Keratinocyte (primary cell): ENCODE results near the gene ZC2HC1B. TPM values are rescaled to one million over a fixed set of nuclear protein-coding genes. Genes with fewer than 3 reads are reported as not detected.

Source experiments
- DNase-seq: peaks from one replicate; pipeline ENCODE4 v3.0.0-alpha.2; 2011; ENCODE audit warnings: low read depth, missing footprints, low spot score
- FAIRE-seq: peaks from 2 replicates; lab custom pipeline; 2011; peaks lifted over from hg19 to GRCh38; lab: Jason Lieb, UNC
- H2AFZ ChIP-seq: 2 replicates; pipeline ENCODE4 v1.6.0; 2012; ENCODE audit warnings: low read length, control low read depth, inconsistent platforms; ENCODE audit not compliant: control insufficient read depth
- H3K27ac ChIP-seq: 2 replicates; pipeline ENCODE4 v1.5.1; 2011; ENCODE audit warnings: low read length; ENCODE audit not compliant: control insufficient read depth, insufficient read depth
- H3K27me3 ChIP-seq: 3 replicates; pipeline ENCODE4 v1.6.0; 2011; ENCODE audit warnings: low read length; ENCODE audit not compliant: control insufficient read depth, insufficient read depth; ENCODE audit errors: extremely low read depth
- H3K36me3 ChIP-seq, 2 experiments: 2 replicates in 1 of 2; 3 replicates in 1 of 2; pipeline ENCODE4 v1.5.1; 2011; ENCODE audit warnings: low read length in 2 of 2, mild to moderate bottlenecking in 1 of 2; ENCODE audit not compliant: control insufficient read depth in 2 of 2, insufficient read depth in 2 of 2; ENCODE audit errors: extremely low read depth in 1 of 2
- H3K4me1 ChIP-seq: 3 replicates; pipeline ENCODE4 v1.5.1; 2011; ENCODE audit warnings: low read length; ENCODE audit not compliant: control insufficient read depth, insufficient read depth; ENCODE audit errors: extremely low read depth
- H3K4me2 ChIP-seq: 3 replicates; pipeline ENCODE4 v1.6.0; 2011; ENCODE audit warnings: low read depth, low read length; ENCODE audit not compliant: control insufficient read depth, insufficient read depth; ENCODE audit errors: extremely low read depth
- H3K4me3 ChIP-seq, 3 experiments: fragments of 200-600 bp in 1 of 3; sonication (generic) in 1 of 3; 2 replicates in 2 of 3; 3 replicates in 1 of 3; pipeline ENCODE4 v1.5.1; 2011 to 2016; ENCODE audit warnings: low read length in 3 of 3, mild to moderate bottlenecking in 3 of 3, control low read depth in 2 of 3, inconsistent platforms in 1 of 3, low read depth in 1 of 3, mixed read lengths in 1 of 3, mixed run types in 1 of 3, moderate library complexity in 1 of 3; ENCODE audit not compliant: control insufficient read depth in 2 of 3, insufficient read depth in 2 of 3; ENCODE audit errors: extremely low read depth in 1 of 3
- H3K79me2 ChIP-seq: 2 replicates; pipeline ENCODE4 v1.6.0; 2012; ENCODE audit warnings: low read length; ENCODE audit not compliant: control insufficient read depth, insufficient read depth
- H3K9ac ChIP-seq: 3 replicates; pipeline ENCODE4 v1.6.0; 2011; ENCODE audit warnings: low read length; ENCODE audit not compliant: control insufficient read depth, insufficient read depth; ENCODE audit errors: extremely low read depth
- H3K9me1 ChIP-seq: 3 replicates; pipeline ENCODE4 v1.6.0; 2011; ENCODE audit warnings: low read length; ENCODE audit not compliant: control insufficient read depth, insufficient read depth; ENCODE audit errors: extremely low read depth
- H3K9me3 ChIP-seq: 2 replicates; pipeline ENCODE4 v1.5.1; 2012; ENCODE audit warnings: low read depth, low read length; ENCODE audit not compliant: control insufficient read depth
- H4K20me1 ChIP-seq: 3 replicates; pipeline ENCODE4 v1.6.0; 2011; ENCODE audit warnings: low read length; ENCODE audit not compliant: control insufficient read depth, insufficient read depth; ENCODE audit errors: extremely low read depth
- EZH2 ChIP-seq: IDR thresholded peaks from one replicate; pipeline ENCODE4 v1.6.1; 2012; ENCODE audit warnings: inconsistent platforms, mild to moderate bottlenecking, low read length, moderate library complexity
- dilution Hi-C: fragments of 300-500 bp; cut with MboI; formaldehyde crosslinking; loops from one replicate; pipeline ENCODE4 v1.7.0; 2020; ENCODE audit warnings: low sequenced_read_pairs; ENCODE audit not compliant: extremely low pct_ligation_motif_present
- polyA plus RNA-seq, 5 experiments: library from polyadenylated mRNA; depleted of rRNA in 3 of 5; stranded (reverse) in 3 of 5; stranded (forward) in 1 of 5; unstranded in 1 of 5; fragments of >200 nt; gene quantifications; 1 replicate in 1 of 5; 2 replicates in 3 of 5; 3 replicates in 1 of 5; pipeline versions ENCODE4 v1.2.1 to v1.2.3, GENCODE V29; 2011 to 2012; ENCODE audit warnings: missing spikeins in 2 of 5, low read depth in 1 of 5, low replicate concordance in 1 of 5
- TF ChIP-seq, protein P1 (sequence below), 3 experiments: IDR thresholded peaks in 1 of 3; conservative IDR thresholded peaks in 1 of 3; optimal IDR thresholded peaks in 1 of 3; 2 replicates in 2 of 3; 3 replicates in 1 of 3; pipeline versions ENCODE3 to v1.5.1; 2011; ENCODE audit warnings: low read length in 3 of 3, mild to moderate bottlenecking in 3 of 3, moderate library complexity in 2 of 3, control low read depth in 1 of 3, inconsistent platforms in 1 of 3; ENCODE audit not compliant: insufficient read depth in 2 of 3; ENCODE audit errors: extremely low read depth in 1 of 3

Gene ZC2HC1B
- polyA plus RNA-seq, 1 donor (not counting 4 experiments of a cell fraction or from before 2014, with no cell fraction given): not detected

DNA sequence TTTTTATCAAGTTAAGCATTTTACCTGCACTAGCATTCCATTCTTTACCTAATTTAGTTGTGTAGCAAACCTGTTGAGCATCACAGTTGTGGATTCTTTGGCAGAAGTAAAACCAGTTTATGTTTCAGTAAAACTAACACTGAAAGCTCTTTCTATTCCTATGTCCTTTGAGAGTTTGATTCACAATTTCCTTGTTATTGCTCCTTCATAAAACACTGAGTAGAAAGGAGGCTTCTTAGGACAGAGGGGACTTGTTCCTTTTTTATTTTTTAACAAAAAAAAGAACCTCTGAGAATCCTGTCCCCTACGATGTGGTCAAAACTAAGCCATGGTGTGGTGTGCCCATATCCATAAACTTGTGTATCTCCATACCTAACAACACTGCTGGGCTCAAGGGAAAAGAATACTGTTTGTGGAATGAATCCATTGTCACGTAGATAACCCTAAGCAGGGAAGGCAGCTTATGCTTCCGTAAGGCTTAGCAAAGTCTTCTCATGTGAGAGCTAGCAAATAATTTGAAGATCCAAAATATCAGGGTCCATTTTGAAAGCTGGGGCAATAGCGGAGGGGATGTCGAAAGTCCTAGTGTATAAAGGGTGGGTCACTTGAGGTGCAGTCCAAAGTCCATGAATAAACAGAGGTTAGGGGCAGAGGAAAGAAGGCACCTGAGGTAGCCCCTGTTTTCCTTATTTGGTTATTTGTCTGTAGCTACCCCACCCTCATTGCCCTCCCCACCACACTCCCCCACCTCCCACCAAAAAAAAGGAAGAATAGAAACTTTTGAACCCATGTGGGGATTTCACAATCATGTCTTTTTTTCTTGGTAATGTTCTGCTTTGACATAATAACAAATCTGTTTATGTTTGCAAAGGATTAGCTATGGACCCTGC lies 72.7 kb downstream of the ZC2HC1B start:
- Histone ChIP-seq H3K4me3 (no peak overlapping the region), H3K79me2 (no peaks in the 10 kb centered on the region), H3K4me1 (no peaks in the 10 kb centered on the region), H3K9me1 (no peaks in the 10 kb centered on the region), H3K27me3 (no peaks in the 10 kb centered on the region), H3K27ac (no peak overlapping the region), H3K4me2 (no peak overlapping the region), H2AFZ (no peak overlapping the region), H4K20me1 (no peaks in the 10 kb centered on the region), H3K9ac (no peak overlapping the region), H3K9me3 (no peaks in the 10 kb centered on the region), H3K36me3 (no peaks in the 10 kb centered on the region)
- DNase-seq: no peak
- TF ChIP-seq, protein P1, sequence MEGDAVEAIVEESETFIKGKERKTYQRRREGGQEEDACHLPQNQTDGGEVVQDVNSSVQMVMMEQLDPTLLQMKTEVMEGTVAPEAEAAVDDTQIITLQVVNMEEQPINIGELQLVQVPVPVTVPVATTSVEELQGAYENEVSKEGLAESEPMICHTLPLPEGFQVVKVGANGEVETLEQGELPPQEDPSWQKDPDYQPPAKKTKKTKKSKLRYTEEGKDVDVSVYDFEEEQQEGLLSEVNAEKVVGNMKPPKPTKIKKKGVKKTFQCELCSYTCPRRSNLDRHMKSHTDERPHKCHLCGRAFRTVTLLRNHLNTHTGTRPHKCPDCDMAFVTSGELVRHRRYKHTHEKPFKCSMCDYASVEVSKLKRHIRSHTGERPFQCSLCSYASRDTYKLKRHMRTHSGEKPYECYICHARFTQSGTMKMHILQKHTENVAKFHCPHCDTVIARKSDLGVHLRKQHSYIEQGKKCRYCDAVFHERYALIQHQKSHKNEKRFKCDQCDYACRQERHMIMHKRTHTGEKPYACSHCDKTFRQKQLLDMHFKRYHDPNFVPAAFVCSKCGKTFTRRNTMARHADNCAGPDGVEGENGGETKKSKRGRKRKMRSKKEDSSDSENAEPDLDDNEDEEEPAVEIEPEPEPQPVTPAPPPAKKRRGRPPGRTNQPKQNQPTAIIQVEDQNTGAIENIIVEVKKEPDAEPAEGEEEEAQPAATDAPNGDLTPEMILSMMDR (optimal IDR thresholded peaks at IDR 0.05 in 1 of 3, IDR thresholded peaks at IDR 0.05 in 1 of 3, conservative IDR thresholded peaks at IDR 0.05 in 1 of 3; ENCODE audit: extremely low read depth in 1 of 3, insufficient read depth in 2 of 3, low read length in 3 of 3): no peak
- TF ChIP-seq EZH2: no peak
- dilution Hi-C loops: no loop called here
- no peak for FAIRE-seq

DNA sequence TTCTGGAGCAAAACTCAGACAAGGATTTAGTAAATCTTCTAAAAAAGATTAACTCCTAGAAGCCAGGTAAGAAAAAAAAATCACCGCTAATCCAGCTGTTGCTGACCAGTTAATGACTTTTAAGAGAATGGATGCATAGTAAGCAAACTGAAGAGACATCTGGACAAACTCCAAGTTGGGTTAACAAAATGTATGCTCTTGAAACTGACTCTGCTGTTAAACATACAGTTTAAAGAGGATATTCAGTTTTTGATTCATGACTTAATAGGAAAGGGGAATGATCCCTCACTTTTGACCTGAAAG lies 73.3 kb downstream of the ZC2HC1B start:
- Histone ChIP-seq H3K27me3 (no peaks in the 10 kb centered on the region), H3K9me1 (no peaks in the 10 kb centered on the region), H3K4me3 (no peak overlapping the region), H3K27ac (no peak overlapping the region), H2AFZ (no peak overlapping the region), H3K79me2 (no peaks in the 10 kb centered on the region), H3K9ac (no peak overlapping the region), H3K4me1 (no peaks in the 10 kb centered on the region), H3K4me2 (no peak overlapping the region), H3K36me3 (no peaks in the 10 kb centered on the region), H4K20me1 (no peaks in the 10 kb centered on the region), H3K9me3 (no peaks in the 10 kb centered on the region)
- DNase-seq (no peak), FAIRE-seq (no peak)
- no peak for TF ChIP-seq EZH2
- TF ChIP-seq, protein P1 (optimal IDR thresholded peaks at IDR 0.05 in 1 of 3, IDR thresholded peaks at IDR 0.05 in 1 of 3, conservative IDR thresholded peaks at IDR 0.05 in 1 of 3; ENCODE audit: extremely low read depth in 1 of 3, insufficient read depth in 2 of 3, low read length in 3 of 3): no peak
- dilution Hi-C loops: no loop called here
